Ishikawa (cell line): ENCODE measurements around the gene CA5B.

ENCODE experiments used
- CEBPB ChIP-seq: IDR thresholded peaks from 2 replicates; pipeline ENCODE4 v1.6.1; 2012
- CREB1 ChIP-seq: IDR thresholded peaks from 2 replicates; pipeline ENCODE4 v1.6.1; 2012; ENCODE audit warnings: low read depth
- EGR1 ChIP-seq: IDR thresholded peaks from 2 replicates; pipeline ENCODE4 v1.6.1; 2012
- EP300 ChIP-seq: IDR thresholded peaks from 2 replicates; pipeline ENCODE4 v1.6.1; 2012; ENCODE audit warnings: borderline replicate concordance
- FOXM1 ChIP-seq: IDR thresholded peaks from 2 replicates; pipeline ENCODE4 v1.6.1; 2012; ENCODE audit warnings: low read depth, borderline replicate concordance
- MAX ChIP-seq: IDR thresholded peaks from 2 replicates; pipeline ENCODE4 v1.6.1; 2012
- NFIC ChIP-seq: IDR thresholded peaks from 2 replicates; pipeline ENCODE4 v1.6.1; 2012
- RAD21 ChIP-seq: IDR thresholded peaks from 2 replicates; pipeline ENCODE4 v1.6.1; 2012; ENCODE audit warnings: low read depth
- REST ChIP-seq: IDR thresholded peaks from 2 replicates; pipeline ENCODE4 v1.6.1; 2012; ENCODE audit warnings: low read depth, mild to moderate bottlenecking
- TAF1 ChIP-seq: IDR thresholded peaks from 2 replicates; pipeline ENCODE4 v1.6.1; 2012; ENCODE audit warnings: low read depth, mild to moderate bottlenecking
- TCF12 ChIP-seq: IDR thresholded peaks from 2 replicates; pipeline ENCODE4 v1.6.1; 2012; ENCODE audit warnings: low read depth
- TEAD4 ChIP-seq: IDR thresholded peaks from 2 replicates; pipeline ENCODE4 v1.6.1; 2012
- YY1 ChIP-seq: IDR thresholded peaks from 2 replicates; pipeline ENCODE4 v1.6.1; 2012; ENCODE audit warnings: low read depth
- ZBTB7A ChIP-seq: IDR thresholded peaks from 2 replicates; pipeline ENCODE4 v1.6.1; 2012; ENCODE audit warnings: low read depth
- TF ChIP-seq, protein P1 (sequence below): IDR thresholded peaks from 2 replicates; pipeline ENCODE4 v1.6.1; 2012

CA5B gene

DNA sequence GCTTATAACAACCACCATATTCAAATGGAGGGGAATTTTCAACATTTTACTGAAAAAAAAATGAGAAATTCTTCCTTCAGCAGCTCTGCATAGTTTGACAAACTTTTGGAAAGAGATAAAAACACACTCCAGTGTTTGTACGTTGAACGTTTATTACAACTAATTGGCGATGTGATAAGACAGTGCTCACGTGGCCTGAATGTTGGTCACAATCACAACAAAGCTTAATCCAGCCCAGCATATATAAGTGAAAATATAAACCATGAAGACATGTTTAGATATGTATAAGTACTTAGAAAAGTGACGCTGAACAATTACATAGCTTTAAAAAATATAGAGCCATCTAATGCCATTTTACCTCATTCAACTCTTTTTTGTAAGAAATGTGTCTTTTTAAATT lies 87.9 kb downstream of the CA5B start:
- TF ChIP-seq TCF12 (no peak), YY1 (no peak), TEAD4 (no peak)

GRCh38 chrX:15829217-15829616 lies 91.1 kb downstream of the CA5B start:
- TF ChIP-seq EGR1 (no peak), TAF1 (no peak), TCF12 (no peak)

DNA sequence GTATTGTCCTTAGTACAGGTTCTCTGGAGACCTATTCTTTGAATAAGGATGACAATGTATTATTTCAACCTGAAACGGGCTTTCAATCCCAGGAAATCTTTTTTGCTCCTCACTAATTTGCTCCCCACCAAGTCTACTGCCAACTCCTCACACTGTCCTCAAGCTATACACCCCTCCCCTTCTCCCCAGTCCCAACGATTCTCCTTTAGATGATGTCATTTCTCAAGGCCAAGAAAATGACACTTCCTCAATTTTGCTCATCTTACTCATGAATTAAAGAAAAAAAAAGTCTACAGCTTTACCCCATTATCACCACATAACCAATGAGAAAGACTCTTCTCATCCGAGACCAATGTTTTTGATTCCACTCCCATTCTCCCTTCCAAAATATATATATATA lies 96.0 kb downstream of the CA5B start:
- no peak for TF ChIP-seq CEBPB
- no peak for TF ChIP-seq REST
- no peak for TF ChIP-seq FOXM1
- no peak for TF ChIP-seq MAX
- no peak for TF ChIP-seq TAF1
- TF ChIP-seq TEAD4 = no peak
- no peak for TF ChIP-seq EGR1
- TF ChIP-seq RAD21 = no peak
- TF ChIP-seq ZBTB7A = no peak
- no peak for TF ChIP-seq NFIC
- no peak for TF ChIP-seq EP300
- no peak for TF ChIP-seq CREB1
- no peak for TF ChIP-seq YY1
- TF ChIP-seq, protein P1, sequence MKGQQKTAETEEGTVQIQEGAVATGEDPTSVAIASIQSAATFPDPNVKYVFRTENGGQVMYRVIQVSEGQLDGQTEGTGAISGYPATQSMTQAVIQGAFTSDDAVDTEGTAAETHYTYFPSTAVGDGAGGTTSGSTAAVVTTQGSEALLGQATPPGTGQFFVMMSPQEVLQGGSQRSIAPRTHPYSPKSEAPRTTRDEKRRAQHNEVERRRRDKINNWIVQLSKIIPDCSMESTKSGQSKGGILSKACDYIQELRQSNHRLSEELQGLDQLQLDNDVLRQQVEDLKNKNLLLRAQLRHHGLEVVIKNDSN = no peak
- no peak for TF ChIP-seq TCF12

- TF ChIP-seq, protein P1 = no peak
- TF ChIP-seq RAD21 = no peak
- no peak for TF ChIP-seq CEBPB
- no peak for TF ChIP-seq MAX
- TF ChIP-seq TCF12 = no peak
- no peak for TF ChIP-seq ZBTB7A
- TF ChIP-seq TAF1 = no peak
- TF ChIP-seq TEAD4 = no peak
- TF ChIP-seq YY1 = no peak
- TF ChIP-seq EP300 = no peak
- no peak for TF ChIP-seq CREB1
- TF ChIP-seq REST = no peak
- no peak for TF ChIP-seq NFIC
- TF ChIP-seq EGR1 = no peak
- no peak for TF ChIP-seq FOXM1
Measured at GRCh38 chrX:15834827-15835595, 96.9 kb downstream of the CA5B start.
